Breast epithelium (tissue), 4 donors: ENCODE results near the gene AMOTL1. TPM values are rescaled to one million over a fixed set of nuclear protein-coding genes. Genes with fewer than 3 reads are reported as not detected.

Experiments
- DNase-seq, 2 donors: peaks; one replicate each; pipeline ENCODE4 v3.0.0-alpha.2; 2019; ENCODE audit warnings: low spot score in 2 of 2
- H3K27ac ChIP-seq, 2 donors: fragments of 200-600 bp; sonication (generic) in 1 of 2; one replicate each; pipeline ENCODE4 v1.5.1; 2016 to 2019; ENCODE audit warnings: mild to moderate bottlenecking in 1 of 2
- H3K27me3 ChIP-seq, 2 donors: fragments of 200-600 bp; sonication (generic) in 1 of 2; one replicate each; pipeline versions ENCODE4 v1.5.1 to v1.6.0; 2017 to 2019; ENCODE audit warnings: control low read depth in 1 of 2, mild to moderate bottlenecking in 1 of 2
- H3K36me3 ChIP-seq: fragments of 200-600 bp; one replicate; pipeline ENCODE4 v1.5.1; 2019
- H3K4me1 ChIP-seq, 2 donors: fragments of 200-600 bp; sonication (generic); one replicate each; pipeline ENCODE4 v1.5.1; 2016 to 2019; ENCODE audit warnings: control low read depth in 1 of 2
- H3K4me3 ChIP-seq, 3 donors: fragments of 200-600 bp; sonication (generic); 1 replicate in 2 of 3; 2 replicates in 1 of 3; pipeline ENCODE4 v1.5.1; 2016 to 2019; ENCODE audit warnings: mild to moderate bottlenecking in 3 of 3, moderate library complexity in 2 of 3
- H3K9me3 ChIP-seq, 2 donors: fragments of 200-600 bp; sonication (generic) in 1 of 2; one replicate each; pipeline ENCODE4 v1.5.1; 2016 to 2019; ENCODE audit warnings: control low read depth in 1 of 2
- CTCF ChIP-seq, 3 donors: fragments of 450-650 bp; IDR thresholded peaks; one replicate each; pipeline ENCODE4 v1.5.1; 2016 to 2017; ENCODE audit warnings: antibody characterized with exemption in 3 of 3, mild to moderate bottlenecking in 3 of 3, moderate library complexity in 3 of 3
- POLR2A ChIP-seq: fragments of 450-650 bp; IDR thresholded peaks from one replicate; pipeline ENCODE4 v1.6.1; 2016; ENCODE audit warnings: antibody characterized with exemption, mild to moderate bottlenecking, moderate library complexity
- POLR2AphosphoS5 ChIP-seq, 3 donors: sonication (generic); formaldehyde crosslinking; IDR thresholded peaks; one replicate each; pipeline ENCODE4 v1.6.1; 2017; ENCODE audit warnings: antibody characterized with exemption in 3 of 3
- intact Hi-C: fragments of 100-400 bp; cut with DNase I; formaldehyde crosslinking; loops from one replicate; pipeline ENCODE4 v1.15.1; 2023; ENCODE audit warnings: low total_unique reads
- total RNA-seq, 3 donors: library from RNA; depleted of rRNA; stranded (reverse); fragments of >200 nt; gene quantifications; one replicate each; pipeline ENCODE4 v1.1.0, GENCODE V29; 2016

Gene AMOTL1
- total RNA-seq, 3 donors from 2014 or later: 35.5 to 41.4 (median 39.0) TPM

GRCh38 chr11:94856443-94856842 lies 88.3 kb downstream of the AMOTL1 start:
- Histone ChIP-seq H3K4me1 (no peaks in the 10 kb centered on the region), H3K36me3 (no peaks in the 10 kb centered on the region), H3K4me3 (no peak overlapping the region), H3K9me3 (no peaks in the 10 kb centered on the region), H3K27me3 (no peaks in the 10 kb centered on the region), H3K27ac (no peak overlapping the region)
- no peak for TF ChIP-seq POLR2AphosphoS5 (IDR thresholded peaks at IDR 0.05)
- no peak for TF ChIP-seq CTCF (IDR thresholded peaks at IDR 0.05)
- TF ChIP-seq POLR2A: no peak
- DNase-seq: no peak
- intact Hi-C loops: no loop called here

GRCh38 chr11:94857337-94857736 lies 89.2 kb downstream of the AMOTL1 start:
- no peak for TF ChIP-seq POLR2A
- H3K36me3 ChIP-seq: no peaks in the 10 kb centered on the region
- H3K27ac ChIP-seq: no peak overlapping the region
- no peak for DNase-seq
- H3K27me3 ChIP-seq: no peaks in the 10 kb centered on the region
- no peak overlapping the region for H3K4me3 ChIP-seq
- H3K9me3 ChIP-seq: no peaks in the 10 kb centered on the region
- intact Hi-C loops: no loop called here
- no peaks in the 10 kb centered on the region for H3K4me1 ChIP-seq

GRCh38 chr11:94858012-94858705 lies 90.0 kb downstream of the AMOTL1 start:
- intact Hi-C loops: no loop called here
- Histone ChIP-seq H3K4me3 (no peak overlapping the region), H3K27me3 (no peaks in the 10 kb centered on the region), H3K9me3 (no peaks in the 10 kb centered on the region), H3K4me1 (no peaks in the 10 kb centered on the region), H3K36me3 (no peaks in the 10 kb centered on the region), H3K27ac (no peak overlapping the region)
- no peak for TF ChIP-seq CTCF (IDR thresholded peaks at IDR 0.05)
- TF ChIP-seq POLR2AphosphoS5 (IDR thresholded peaks at IDR 0.05): no peak
- TF ChIP-seq POLR2A: no peak
- DNase-seq: no peak

GRCh38 chr11:94860333-94860732 lies 92.2 kb downstream of the AMOTL1 start:
- Histone ChIP-seq H3K27me3 (no peaks in the 10 kb centered on the region), H3K4me1 (no peaks in the 10 kb centered on the region), H3K9me3 (no peaks in the 10 kb centered on the region), H3K36me3 (no peaks in the 10 kb centered on the region), H3K4me3 (no peak overlapping the region), H3K27ac (no peak overlapping the region)
- intact Hi-C loops: no loop called here
- DNase-seq: no peak
- TF ChIP-seq CTCF (IDR thresholded peaks at IDR 0.05) (no peak), POLR2AphosphoS5 (IDR thresholded peaks at IDR 0.05) (no peak), POLR2A (no peak)

GRCh38 chr11:94861306-94861845 lies 93.2 kb downstream of the AMOTL1 start:
- no peaks in the 10 kb centered on the region for H3K36me3 ChIP-seq
- intact Hi-C loops: no loop called here
- DNase-seq: no peak

More at GRCh38 chr11:94861306-94861845, 93.2 kb downstream of the AMOTL1 start:
- H3K9me3 ChIP-seq: no peaks in the 10 kb centered on the region
- TF ChIP-seq POLR2A (no peak), CTCF (IDR thresholded peaks at IDR 0.05) (no peak), POLR2AphosphoS5 (IDR thresholded peaks at IDR 0.05) (no peak)
- H3K4me3 ChIP-seq: no peak overlapping the region
- H3K4me1 ChIP-seq: no peaks in the 10 kb centered on the region
- H3K27me3 ChIP-seq: no peaks in the 10 kb centered on the region
- H3K27ac ChIP-seq: no peak overlapping the region
